Measurements from ENCODE around the gene INS. TPM values are rescaled to one million over a fixed set of nuclear protein-coding genes. Genes with fewer than 3 reads are reported as not detected.

INS gene
- total RNA-seq, 2 donors from 2014 or later = not detected

GRCh38 chr11:2164861-2165555 is 4.0 kb upstream of the INS start:
- WGBS = 72% methylated on average over 17 of the region's 20 CpGs
- DNase-seq (ENCODE audit: low spot score) = no peak
- Histone ChIP-seq H3K4me1 (replicated peaks) (no peaks in the 10 kb centered on the region), H3K27ac (no peak overlapping the region), H3K36me3 (no peaks in the 10 kb centered on the region), H3K4me3 (no peak overlapping the region), H3K9me3 (no peaks in the 10 kb centered on the region), H3K27me3 (replicated peaks; ENCODE audit: insufficient read depth) (no peaks in the 10 kb centered on the region)
- intact Hi-C loops (cut with DNase I) = no loop called here
- TF ChIP-seq POLR2AphosphoS5 (IDR thresholded peaks at IDR 0.05) (no peak), POLR2A (IDR thresholded peaks at IDR 0.05) (no peak), CTCF (IDR thresholded peaks at IDR 0.05) (no peak)

- Histone ChIP-seq H3K4me1 (replicated peaks) (no peaks in the 10 kb centered on the region), H3K36me3 (no peaks in the 10 kb centered on the region), H3K27ac (no peak overlapping the region), H3K4me3 (no peak overlapping the region), H3K27me3 (replicated peaks; ENCODE audit: insufficient read depth) (no peaks in the 10 kb centered on the region), H3K9me3 (no peaks in the 10 kb centered on the region)
- DNase-seq (ENCODE audit: low spot score) = no peak
- TF ChIP-seq POLR2AphosphoS5 (IDR thresholded peaks at IDR 0.05) (no peak), CTCF (IDR thresholded peaks at IDR 0.05) (no peak), POLR2A (IDR thresholded peaks at IDR 0.05) (no peak)
- 88% methylated on average over 22 of the region's 22 CpGs for WGBS
- intact Hi-C loops (cut with DNase I) = no loop called here
Measured at GRCh38 chr11:2164081-2164480, 3.1 kb upstream of the INS start.

- H3K4me1 ChIP-seq (replicated peaks) = no peaks in the 10 kb centered on the region
- intact Hi-C loops (cut with DNase I) = no loop called here
- no peaks in the 10 kb centered on the region for H3K9me3 ChIP-seq
- H3K36me3 ChIP-seq = no peaks in the 10 kb centered on the region
- WGBS = 80% methylated on average over 12 of the region's 12 CpGs
- no peak overlapping the region for H3K27ac ChIP-seq
- no peaks in the 10 kb centered on the region for H3K27me3 ChIP-seq (replicated peaks; ENCODE audit: insufficient read depth)
- no peak overlapping the region for H3K4me3 ChIP-seq
- DNase-seq (ENCODE audit: low spot score) = no peak
- no peak for TF ChIP-seq POLR2A (IDR thresholded peaks at IDR 0.05)
- no peak for TF ChIP-seq CTCF (IDR thresholded peaks at IDR 0.05)
- TF ChIP-seq POLR2AphosphoS5 (IDR thresholded peaks at IDR 0.05) = no peak
Measured at GRCh38 chr11:2163428-2163978, 2.5 kb upstream of the INS start.

- 79% methylated on average over 35 of the region's 36 CpGs for WGBS
- intact Hi-C loops (cut with DNase I) = loop anchor here (10.0 kb wide), 2 partner anchors 235 to 505 kb away; no protein-coding TSS in a partner anchor
- H3K27me3 ChIP-seq (replicated peaks; ENCODE audit: insufficient read depth) = no peaks in the 10 kb centered on the region
Measured at GRCh38 chr11:2159536-2160413, 1.2 kb downstream of the INS start.

More at GRCh38 chr11:2159536-2160413, 1.2 kb downstream of the INS start:
- Histone ChIP-seq H3K4me1 (replicated peaks) (no peaks in the 10 kb centered on the region), H3K9me3 (no peaks in the 10 kb centered on the region), H3K4me3 (no peak overlapping the region), H3K27ac (no peak overlapping the region), H3K36me3 (no peaks in the 10 kb centered on the region)
- TF ChIP-seq POLR2A (IDR thresholded peaks at IDR 0.05) (no peak), POLR2AphosphoS5 (IDR thresholded peaks at IDR 0.05) (no peak), CTCF (IDR thresholded peaks at IDR 0.05) (no peak)
- no peak for DNase-seq (ENCODE audit: low spot score)

All from prostate gland (tissue), 2 donors.